H1 (cell line): ENCODE measurements around the gene SYT15. TPM values are rescaled to one million over a fixed set of nuclear protein-coding genes. Genes with fewer than 3 reads are reported as not detected.

Experiments
- BACH1 ChIP-seq: IDR thresholded peaks from 2 replicates; pipeline ENCODE4 v1.6.1; 2012; ENCODE audit warnings: low read length, improper control_type of control experiment
- CHD2 ChIP-seq: IDR thresholded peaks from 2 replicates; pipeline ENCODE4 v1.6.1; 2012; ENCODE audit warnings: low read length, improper control_type of control experiment
- CHD7 ChIP-seq: fragments of 300-600 bp; sonication (generic); IDR thresholded peaks from 2 replicates; pipeline ENCODE4 v1.7.1; 2012; ENCODE audit warnings: low read length, moderate library complexity, mild to moderate bottlenecking, inconsistent platforms; ENCODE audit not compliant: insufficient replicate concordance
- CREB1 ChIP-seq: IDR thresholded peaks from 2 replicates; pipeline ENCODE4 v1.6.1; 2012; ENCODE audit warnings: inconsistent platforms
- EGR1 ChIP-seq: IDR thresholded peaks from 2 replicates; pipeline ENCODE4 v1.6.1; 2011; ENCODE audit warnings: low read depth, low read length, borderline replicate concordance
- GTF2F1 ChIP-seq: IDR thresholded peaks from 2 replicates; pipeline ENCODE4 v1.6.1; 2012; ENCODE audit warnings: low read depth, low read length, improper control_type of control experiment, borderline replicate concordance
- HDAC2 ChIP-seq, 2 experiments: fragments of 300-600 bp in 1 of 2; sonication (generic) in 1 of 2; IDR thresholded peaks; 2 replicates each; pipeline ENCODE4 v1.6.1; 2011 to 2012; ENCODE audit warnings: low read depth in 2 of 2, low read length in 2 of 2, mild to moderate bottlenecking in 2 of 2, moderate library complexity in 2 of 2, borderline replicate concordance in 1 of 2, inconsistent platforms in 1 of 2
- JUN ChIP-seq: IDR thresholded peaks from 2 replicates; pipeline ENCODE4 v1.6.1; 2011; ENCODE audit warnings: low read depth, mild to moderate bottlenecking, improper control_type of control experiment, low read length
- MAFK ChIP-seq: IDR thresholded peaks from 2 replicates; pipeline ENCODE4 v1.6.1; 2012; ENCODE audit warnings: low read depth, mild to moderate bottlenecking, improper control_type of control experiment, low read length
- NANOG ChIP-seq: IDR thresholded peaks from 2 replicates; pipeline ENCODE4 v1.6.1; 2011; ENCODE audit warnings: low read length, low read depth, mild to moderate bottlenecking, inconsistent platforms; ENCODE audit not compliant: insufficient read depth, poor library complexity, severe bottlenecking
- polyA plus RNA-seq, 7 experiments: library from polyadenylated mRNA; depleted of rRNA in 3 of 7; stranded (reverse) in 5 of 7; unstranded in 2 of 7; fragments of >200 nt in 5 of 7; fragments of 200-250 nt in 2 of 7; gene quantifications; 1 replicate in 5 of 7; 2 replicates in 1 of 7; 4 replicates in 1 of 7; pipeline versions ENCODE4 v1.2.1 to v1.2.3, GENCODE V29; 2011 to 2013; ENCODE audit warnings: missing spikeins in 2 of 7, mixed read lengths in 2 of 7
- total RNA-seq: library from RNA; stranded (reverse); fragmentation: NEBNext Ultra II Directional; extraction: Animal tissue kit (Norgen Biotek cat#: 25700); gene quantifications from 2 replicates; pipeline ENCODE4 v1.2.1, GENCODE V29; 2021

Gene SYT15
- total and polyA plus RNA-seq, 2 of the 8 experiments (the other 6 are each of a cell fraction or from before 2014, with no cell fraction given): 0.39 to 0.61 TPM

- TF ChIP-seq CHD7 (no peak), GTF2F1 (no peak), NANOG (no peak), JUN (0 out of 2 replicates have a peak, but pooled peaks have one; percentile 2), BACH1 (no peak), MAFK (no peak), CHD2 (0 out of 2 replicates have a peak, but pooled peaks have one; percentile 18), EGR1 (peak; percentile 26; the same call in 1 of the 2 replicates), HDAC2 (IDR thresholded peaks at IDR 0.05; ENCODE audit: borderline replicate concordance in 1 of 2, low read depth in 2 of 2, low read length in 2 of 2) (peak in 1 of 2 experiments; percentile 94; a peak in 1 of 4 replicates), CREB1 (0 out of 2 replicates have a peak, but pooled peaks have one; percentile 32)
Measured at GRCh38 chr10:46555713-46556514, 23.0 kb upstream of the SYT15 start (continued).
